H9 (cell line): ENCODE measurements around the gene TXNL4A. TPM values are rescaled to one million over a fixed set of nuclear protein-coding genes. Genes with fewer than 3 reads are reported as not detected.

Experiments
- DNase-seq: peaks from one replicate; pipeline ENCODE4 v3.0.0-alpha.2; 2017
- H2AFZ ChIP-seq: one replicate; pipeline ENCODE4 v1.6.1; 2013; ENCODE audit warnings: mild to moderate bottlenecking, low read length, control low read depth, moderate library complexity
- H2AK5ac ChIP-seq: 2 replicates; pipeline ENCODE4 v1.6.1; 2013; ENCODE audit warnings: low read length, control low read depth, mixed read lengths; ENCODE audit not compliant: insufficient read length
- H2BK120ac ChIP-seq: one replicate; pipeline ENCODE4 v1.6.1; 2013; ENCODE audit warnings: low read depth, mild to moderate bottlenecking, low read length, control low read depth, inconsistent platforms; ENCODE audit not compliant: poor library complexity, severe bottlenecking
- H2BK12ac ChIP-seq: 2 replicates; pipeline ENCODE4 v1.6.1; 2013; ENCODE audit warnings: low read length, control low read depth, mixed read lengths, low read depth; ENCODE audit not compliant: insufficient read length
- H2BK15ac ChIP-seq: 2 replicates; pipeline ENCODE4 v1.6.1; 2013; ENCODE audit warnings: low read depth, low read length, control low read depth
- H2BK20ac ChIP-seq: one replicate; pipeline ENCODE4 v1.6.1; 2013; ENCODE audit warnings: low read depth, mild to moderate bottlenecking, low read length, control low read depth, inconsistent platforms; ENCODE audit not compliant: poor library complexity, severe bottlenecking
- H2BK5ac ChIP-seq: 2 replicates; pipeline ENCODE4 v1.6.1; 2013; ENCODE audit warnings: low read length, control low read depth, mixed read lengths; ENCODE audit not compliant: insufficient read length
- H3K14ac ChIP-seq: 2 replicates; pipeline ENCODE4 v1.6.1; 2013; ENCODE audit warnings: low read length, control low read depth; ENCODE audit not compliant: insufficient read depth
- H3K18ac ChIP-seq: 2 replicates; pipeline ENCODE4 v1.6.1; 2013; ENCODE audit warnings: low read depth, mild to moderate bottlenecking, mixed read lengths, low read length, control low read depth; ENCODE audit not compliant: insufficient read length
- H3K23ac ChIP-seq: 2 replicates; pipeline ENCODE4 v1.6.1; 2013; ENCODE audit warnings: low read length, control low read depth, mixed read lengths, low read depth; ENCODE audit not compliant: insufficient read length
- H3K23me2 ChIP-seq: 2 replicates; pipeline ENCODE4 v1.6.1; 2013; ENCODE audit warnings: low read depth, mild to moderate bottlenecking, mixed read lengths, low read length, control low read depth; ENCODE audit not compliant: insufficient read length, poor library complexity, severe bottlenecking
- H3K27ac ChIP-seq: 2 replicates; pipeline ENCODE4 v1.5.1; 2013; ENCODE audit warnings: low read length, control low read depth, mixed read lengths, low read depth; ENCODE audit not compliant: insufficient read length
- H3K27me3 ChIP-seq: 2 replicates; pipeline ENCODE4 v1.6.1; 2013; ENCODE audit warnings: low read length, control low read depth, inconsistent platforms; ENCODE audit not compliant: insufficient read depth
- H3K4ac ChIP-seq: 2 replicates; pipeline ENCODE4 v1.6.1; 2013; ENCODE audit warnings: low read depth, mild to moderate bottlenecking, control low read depth, inconsistent platforms, low read length, moderate library complexity
- H3K4me1 ChIP-seq: 2 replicates; pipeline ENCODE4 v1.6.1; 2013; ENCODE audit warnings: low read length, control low read depth, inconsistent platforms; ENCODE audit not compliant: insufficient read depth
- H3K4me2 ChIP-seq: 2 replicates; pipeline ENCODE4 v1.6.1; 2013; ENCODE audit warnings: low read length, control low read depth, mixed read lengths; ENCODE audit not compliant: insufficient read length, insufficient read depth
- H3K56ac ChIP-seq: 2 replicates; pipeline ENCODE4 v1.6.1; 2013; ENCODE audit warnings: low read depth, mild to moderate bottlenecking, mixed read lengths, low read length, control low read depth; ENCODE audit not compliant: insufficient read length
- H3K79me1 ChIP-seq: 2 replicates; pipeline ENCODE4 v1.6.1; 2013; ENCODE audit warnings: low read depth, mild to moderate bottlenecking, moderate library complexity, low read length, control low read depth, inconsistent platforms; ENCODE audit not compliant: insufficient read depth, poor library complexity, severe bottlenecking
- H3K79me2 ChIP-seq: 2 replicates; pipeline ENCODE4 v1.6.1; 2013; ENCODE audit warnings: low read length, control low read depth, inconsistent platforms; ENCODE audit not compliant: insufficient read depth
- H3K9ac ChIP-seq: 2 replicates; pipeline ENCODE4 v1.6.1; 2013; ENCODE audit warnings: low read length, control low read depth, mixed read lengths; ENCODE audit not compliant: insufficient read length; ENCODE audit errors: extremely low read depth
- H3K9me3 ChIP-seq: one replicate; pipeline ENCODE4 v1.6.1; 2013; ENCODE audit warnings: low read depth, low read length, inconsistent platforms; ENCODE audit not compliant: control insufficient read depth
- H3T11ph ChIP-seq: one replicate; pipeline ENCODE4 v1.6.1; 2013; ENCODE audit warnings: mild to moderate bottlenecking, low read length, control low read depth, inconsistent platforms
- H4K20me1 ChIP-seq: one replicate; pipeline ENCODE4 v1.6.1; 2013; ENCODE audit not compliant: control insufficient read depth, insufficient read length, insufficient read depth
- H4K5ac ChIP-seq: 2 replicates; pipeline ENCODE4 v1.6.1; 2013; ENCODE audit warnings: low read depth, mild to moderate bottlenecking, mixed read lengths, low read length, control low read depth; ENCODE audit not compliant: insufficient read length
- H4K8ac ChIP-seq: replicated peaks from 2 replicates; pipeline ENCODE4 v1.6.1; 2013; ENCODE audit warnings: low read length, control low read depth, mixed read lengths, low read depth; ENCODE audit not compliant: insufficient read length
- H4K91ac ChIP-seq: 2 replicates; pipeline ENCODE4 v1.6.1; 2013; ENCODE audit warnings: low read depth, mild to moderate bottlenecking, moderate library complexity, mixed read lengths, low read length, control low read depth; ENCODE audit not compliant: insufficient read length
- H3K27ac Mint-ChIP-seq, 3 experiments: 2 replicates in 2 of 3; 3 replicates in 1 of 3; pipeline ENCODE4 v1.8.0; 2020 to 2021; ENCODE audit warnings: mixed read lengths in 3 of 3, mild to moderate bottlenecking in 1 of 3, moderate library complexity in 1 of 3
- H3K27me3 Mint-ChIP-seq: 2 replicates; pipeline ENCODE4 v1.8.0; 2021; ENCODE audit warnings: low read depth, mild to moderate bottlenecking, moderate library complexity, mixed read lengths
- H3K36me3 Mint-ChIP-seq, 3 experiments: 2 replicates in 2 of 3; 3 replicates in 1 of 3; pipeline ENCODE4 v1.8.0; 2020 to 2021; ENCODE audit warnings: low read depth in 3 of 3, mixed read lengths in 3 of 3; ENCODE audit not compliant: insufficient read depth in 1 of 3
- H3K4me1 Mint-ChIP-seq, 2 experiments: 2 replicates each; pipeline ENCODE4 v1.8.0; 2020; ENCODE audit warnings: mixed read lengths in 2 of 2
- H3K4me3 Mint-ChIP-seq, 2 experiments: 2 replicates in 1 of 2; 3 replicates in 1 of 2; pipeline ENCODE4 v1.8.0; 2020 to 2021; ENCODE audit warnings: mild to moderate bottlenecking in 2 of 2, mixed read lengths in 2 of 2, moderate library complexity in 1 of 2
- H3K9me3 Mint-ChIP-seq, 2 experiments: 2 replicates in 1 of 2; 3 replicates in 1 of 2; pipeline ENCODE4 v1.8.0; 2020; ENCODE audit warnings: mild to moderate bottlenecking in 2 of 2, mixed read lengths in 2 of 2, moderate library complexity in 1 of 2
- WGBS: extraction: QIAGEN DNeasy Blood & Tissue Kit; methylation state at CpG from one replicate; pipeline ENCODE4 v1.1.7; 2013; ENCODE audit warnings: missing lambda C conversion rate, low lambda C conversion rate, mixed read lengths; ENCODE audit not compliant: insufficient read length; ENCODE audit errors: extremely low coverage; 5-methylcytosine and 5-hydroxymethylcytosine counted together
- total RNA-seq: library from RNA; stranded (reverse); gene quantifications from 2 replicates; pipeline ENCODE4 v1.2.1, GENCODE V29; 2021
- TF ChIP-seq, protein P1 (sequence below): fragments of 200-600 bp; sonication (generic); conservative IDR thresholded peaks from 3 replicates; pipeline ENCODE4 v1.8.0; 2021; ENCODE audit warnings: antibody characterized with exemption, mild to moderate bottlenecking

TXNL4A gene
- total RNA-seq, 1 experiment from 2014 or later = 163 TPM

DNA sequence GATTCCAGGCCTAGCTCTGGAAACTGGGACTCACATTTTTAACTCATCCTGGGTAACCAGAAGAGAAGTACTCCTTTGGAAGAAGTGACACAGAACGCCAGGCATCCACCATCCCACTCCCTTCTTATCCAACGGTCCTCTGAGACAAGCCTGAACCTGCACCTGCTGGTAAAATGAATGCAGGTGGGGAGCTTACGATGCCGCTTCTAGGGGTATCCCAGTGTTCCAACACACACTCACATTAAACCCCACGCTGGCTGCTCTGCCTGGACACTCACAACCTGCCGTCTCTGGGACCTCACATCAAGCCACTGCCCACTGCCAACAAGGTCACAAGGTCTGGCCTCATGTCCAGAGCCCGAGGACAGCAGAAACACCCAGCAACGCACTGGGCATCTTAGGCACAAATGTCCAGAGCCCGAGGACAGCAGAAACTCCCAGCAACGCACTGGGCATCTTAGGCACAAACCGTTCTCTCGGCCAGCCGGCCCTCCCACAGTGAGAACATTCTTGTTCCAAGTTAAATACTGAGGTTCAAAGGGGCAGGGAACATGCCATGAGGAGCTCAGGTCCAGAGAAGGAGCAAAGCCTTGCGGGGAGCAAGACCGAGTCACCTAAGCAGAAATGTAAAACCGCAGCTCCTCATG is 46.8 kb downstream of the TXNL4A start:
- peak overlapping the region in 1 of 3 experiments; percentile 22; a peak in 2 of 7 replicates for H3K27ac Mint-ChIP-seq
- no peaks in the 10 kb centered on the region for H3K4me1 ChIP-seq
- H3K27me3 ChIP-seq = no peaks in the 10 kb centered on the region
- WGBS = no CpG with 5 or more reads among the region's 16 CpGs
- H3K79me1 ChIP-seq = no peaks in the 10 kb centered on the region
- H3K4ac ChIP-seq = no peak overlapping the region
- no peak overlapping the region for H3K27ac ChIP-seq
- no peak overlapping the region for H4K5ac ChIP-seq
- H3K27me3 Mint-ChIP-seq = 0 out of 2 replicates have a peak, but pooled peaks cover 1% of the 10 kb centered on the region
- H2AFZ ChIP-seq = no peak overlapping the region
- H3K18ac ChIP-seq = no peak overlapping the region
- H2AK5ac ChIP-seq = no peak overlapping the region
- H3K4me1 Mint-ChIP-seq = peaks cover 7 to 17% of the 10 kb centered on the region in 2 experiments
- H3K14ac ChIP-seq = no peak overlapping the region
- TF ChIP-seq, protein P1, sequence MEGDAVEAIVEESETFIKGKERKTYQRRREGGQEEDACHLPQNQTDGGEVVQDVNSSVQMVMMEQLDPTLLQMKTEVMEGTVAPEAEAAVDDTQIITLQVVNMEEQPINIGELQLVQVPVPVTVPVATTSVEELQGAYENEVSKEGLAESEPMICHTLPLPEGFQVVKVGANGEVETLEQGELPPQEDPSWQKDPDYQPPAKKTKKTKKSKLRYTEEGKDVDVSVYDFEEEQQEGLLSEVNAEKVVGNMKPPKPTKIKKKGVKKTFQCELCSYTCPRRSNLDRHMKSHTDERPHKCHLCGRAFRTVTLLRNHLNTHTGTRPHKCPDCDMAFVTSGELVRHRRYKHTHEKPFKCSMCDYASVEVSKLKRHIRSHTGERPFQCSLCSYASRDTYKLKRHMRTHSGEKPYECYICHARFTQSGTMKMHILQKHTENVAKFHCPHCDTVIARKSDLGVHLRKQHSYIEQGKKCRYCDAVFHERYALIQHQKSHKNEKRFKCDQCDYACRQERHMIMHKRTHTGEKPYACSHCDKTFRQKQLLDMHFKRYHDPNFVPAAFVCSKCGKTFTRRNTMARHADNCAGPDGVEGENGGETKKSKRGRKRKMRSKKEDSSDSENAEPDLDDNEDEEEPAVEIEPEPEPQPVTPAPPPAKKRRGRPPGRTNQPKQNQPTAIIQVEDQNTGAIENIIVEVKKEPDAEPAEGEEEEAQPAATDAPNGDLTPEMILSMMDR = no peak
- peaks cover 0 to 16% (median 9%) of the 10 kb centered on the region in 3 experiments; a peak in 5 of 7 replicates for H3K36me3 Mint-ChIP-seq
- H3K79me2 ChIP-seq = no peaks in the 10 kb centered on the region
- H2BK20ac ChIP-seq = no peak overlapping the region
- DNase-seq = peak; percentile 12
- H2BK12ac ChIP-seq = no peak overlapping the region
- no peak overlapping the region for H4K91ac ChIP-seq
- H3K9me3 Mint-ChIP-seq = no peaks in the 10 kb centered on the region; a peak in 1 of 5 replicates
- no peak overlapping the region for H3K23ac ChIP-seq
- no peak overlapping the region for H2BK5ac ChIP-seq
- no peak overlapping the region for H3K4me3 Mint-ChIP-seq
- no peak overlapping the region for H3K4me2 ChIP-seq
- H3K56ac ChIP-seq = no peak overlapping the region
- H4K20me1 ChIP-seq = no peaks in the 10 kb centered on the region
- no peak overlapping the region for H2BK15ac ChIP-seq
- no peaks in the 10 kb centered on the region for H3K23me2 ChIP-seq
- H2BK120ac ChIP-seq = no peak overlapping the region
- no peaks in the 10 kb centered on the region for H3K9me3 ChIP-seq
- H3K9ac ChIP-seq = no peak overlapping the region
- H4K8ac ChIP-seq = no peak overlapping the region
- no peak overlapping the region for H3T11ph ChIP-seq
